HFF-Myc (cell line): ENCODE data around the gene CNGA3.

Experiments
- DNase-seq: peaks from one replicate; pipeline ENCODE4 v3.0.0-alpha.2; 2011; ENCODE audit warnings: low read depth; ENCODE audit errors: extremely low read depth
- H3K4me3 ChIP-seq: replicated peaks from 2 replicates; pipeline ENCODE4 v1.5.1; 2011; ENCODE audit warnings: low read depth, mild to moderate bottlenecking, control low read depth, low read length
- CTCF ChIP-seq: IDR thresholded peaks from 2 replicates; pipeline ENCODE4 v1.5.1; 2012; ENCODE audit warnings: mild to moderate bottlenecking, low read depth, low read length, control low read depth; ENCODE audit errors: missing control alignments

The CNGA3 gene

DNA sequence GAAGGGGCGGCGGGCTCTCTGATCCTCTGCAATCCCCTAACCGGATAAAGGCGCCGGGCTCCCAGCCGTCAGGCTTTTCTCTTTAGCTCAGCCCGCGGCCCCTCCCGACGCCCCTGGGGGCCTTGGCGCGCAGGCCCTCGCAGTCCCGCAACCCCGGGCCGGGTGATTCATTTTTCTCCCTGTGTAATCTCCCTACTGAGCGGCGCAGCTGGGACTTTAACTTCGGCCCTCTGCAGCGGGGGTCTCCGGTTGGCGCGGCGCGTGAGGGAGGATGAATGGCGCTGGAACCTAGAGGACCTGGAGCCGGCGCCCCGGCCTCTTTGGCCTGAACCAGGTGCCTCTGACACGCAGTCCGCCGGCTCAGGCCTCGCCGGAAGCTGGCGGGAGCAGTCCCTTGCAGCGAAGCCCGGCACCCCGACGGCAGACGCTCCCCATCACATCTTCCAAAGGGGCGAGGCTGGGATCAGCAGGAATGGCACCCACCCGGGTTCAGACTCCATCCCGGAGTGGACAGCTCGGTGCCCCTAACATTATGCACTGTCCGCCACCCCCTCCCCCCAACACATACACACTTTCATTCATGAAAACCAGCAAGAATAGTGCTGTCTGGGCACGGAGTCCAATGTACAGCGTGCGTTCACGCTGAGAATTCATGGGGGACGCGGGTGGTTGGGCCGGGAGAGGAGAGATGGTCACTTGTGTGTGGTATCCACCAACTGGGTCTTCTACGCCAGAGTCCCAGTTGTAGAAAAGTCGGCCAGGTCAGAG is 1.2 kb downstream of the CNGA3 start:
- H3K4me3 ChIP-seq: no peak overlapping the region
- DNase-seq: no peak
- no peak for TF ChIP-seq CTCF

- H3K4me3 ChIP-seq: no peak overlapping the region
- no peak for DNase-seq
- no peak for TF ChIP-seq CTCF
Measured at GRCh38 chr2:98348066-98348561, 1.9 kb downstream of the CNGA3 start.

DNA sequence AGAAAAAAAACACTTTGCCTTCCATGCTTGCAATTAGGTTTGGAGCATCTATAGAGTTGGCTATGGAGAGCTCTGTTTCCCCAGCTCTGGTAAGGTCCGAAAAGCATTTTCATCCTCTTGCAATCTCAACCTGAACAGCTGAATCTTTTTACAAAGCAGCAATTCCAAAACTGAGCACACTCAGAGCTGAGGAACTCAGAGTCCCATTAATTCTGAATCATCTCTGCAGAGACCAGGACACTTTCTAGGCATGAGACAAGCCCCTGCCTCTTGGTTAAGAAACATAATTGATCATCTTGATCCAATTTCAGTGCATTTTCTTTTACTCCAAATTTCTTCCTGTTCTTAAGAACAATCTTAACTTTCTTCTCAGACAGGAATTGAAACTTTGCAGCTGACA is 4.2 kb downstream of the CNGA3 start:
- H3K4me3 ChIP-seq: no peak overlapping the region
- DNase-seq: no peak
- TF ChIP-seq CTCF: no peak

GRCh38 chr2:98355881-98356280 is 9.6 kb downstream of the CNGA3 start:
- no peak overlapping the region for H3K4me3 ChIP-seq
- no peak for TF ChIP-seq CTCF
- no peak for DNase-seq

- no peak for TF ChIP-seq CTCF
- H3K4me3 ChIP-seq: no peak overlapping the region
- DNase-seq: no peak
Measured at GRCh38 chr2:98356729-98357128, 10.5 kb downstream of the CNGA3 start.

GRCh38 chr2:98357849-98358248 is 11.6 kb downstream of the CNGA3 start:
- no peak overlapping the region for H3K4me3 ChIP-seq
- no peak for TF ChIP-seq CTCF
- DNase-seq: no peak

- TF ChIP-seq CTCF: no peak
- no peak for DNase-seq
Measured at GRCh38 chr2:98359986-98360385, 13.7 kb downstream of the CNGA3 start.

More at GRCh38 chr2:98359986-98360385, 13.7 kb downstream of the CNGA3 start:
- H3K4me3 ChIP-seq: no peak overlapping the region
